Esophagus muscularis mucosa (tissue), 4 donors: Measurements from ENCODE around the gene FEV.

Experiments
- CTCF ChIP-seq, 3 experiments: fragments of 200-600 bp in 2 of 3; fragments of 450-650 bp in 1 of 3; sonication (generic) in 2 of 3; IDR thresholded peaks; one replicate each; pipeline ENCODE4 v1.5.1; 2017 to 2019; ENCODE audit warnings: antibody characterized with exemption in 3 of 3, mild to moderate bottlenecking in 2 of 3, moderate library complexity in 1 of 3
- EP300 ChIP-seq: sonication (generic); formaldehyde crosslinking; IDR thresholded peaks from one replicate; pipeline ENCODE4 v1.6.1; 2017; ENCODE audit warnings: antibody characterized with exemption
- POLR2A ChIP-seq: fragments of 450-650 bp; IDR thresholded peaks from one replicate; pipeline ENCODE4 v1.6.1; 2017; ENCODE audit warnings: antibody characterized with exemption, moderate library complexity, mild to moderate bottlenecking, low read depth

GRCh38 chr2:219009294-219009693, 24.3 kb upstream of the FEV start:
- no peak for TF ChIP-seq CTCF (IDR thresholded peaks at IDR 0.05)
- TF ChIP-seq EP300 = no peak
- no peak for TF ChIP-seq POLR2A
